Neural progenitor cell (in vitro differentiated cells): ENCODE measurements around the gene FATE1. TPM values are rescaled to one million over a fixed set of nuclear protein-coding genes. Genes with fewer than 3 reads are reported as not detected.
A peak's percentile ranks its signal among the peaks of the same experiment; 100 is the strongest.

ENCODE experiments used
- DNase-seq: peaks from one replicate; pipeline ENCODE4 v3.0.0-alpha.2; 2016; ENCODE audit warnings: low spot score
- H2AFZ ChIP-seq: fragments of 200-600 bp; sonication (generic); replicated peaks from 2 replicates; pipeline ENCODE4 v1.6.1; 2016; ENCODE audit warnings: antibody characterized with exemption
- H3F3A ChIP-seq: fragments of 200-600 bp; sonication (generic); 2 replicates; pipeline ENCODE4 v1.6.1; 2016; ENCODE audit warnings: antibody characterized with exemption, low read depth
- H3K27ac ChIP-seq: fragments of 200-600 bp; sonication (generic); 2 replicates; pipeline ENCODE4 v1.5.1; 2016; ENCODE audit warnings: mild to moderate bottlenecking
- H3K27me3 ChIP-seq: fragments of 200-600 bp; sonication (generic); 2 replicates; pipeline ENCODE4 v1.6.1; 2016; ENCODE audit warnings: mild to moderate bottlenecking, moderate library complexity
- H3K36me3 ChIP-seq: fragments of 200-600 bp; sonication (generic); 2 replicates; pipeline ENCODE4 v1.5.1; 2016
- H3K4me1 ChIP-seq: fragments of 200-600 bp; sonication (generic); 2 replicates; pipeline ENCODE4 v1.6.1; 2016; ENCODE audit warnings: mixed run types
- H3K4me2 ChIP-seq: fragments of 200-600 bp; sonication (generic); 2 replicates; pipeline ENCODE4 v1.6.1; 2016
- H3K4me3 ChIP-seq: fragments of 200-600 bp; sonication (generic); 2 replicates; pipeline ENCODE4 v1.5.1; 2016
- H3K79me2 ChIP-seq: fragments of 200-600 bp; sonication (generic); 2 replicates; pipeline ENCODE4 v1.6.1; 2016; ENCODE audit warnings: low read depth
- H3K9ac ChIP-seq: fragments of 200-600 bp; sonication (generic); 2 replicates; pipeline ENCODE4 v1.6.1; 2016
- H3K9me3 ChIP-seq: fragments of 200-600 bp; sonication (generic); 2 replicates; pipeline ENCODE4 v1.5.1; 2016; ENCODE audit warnings: low read depth
- H4K20me1 ChIP-seq: fragments of 200-600 bp; sonication (generic); 2 replicates; pipeline ENCODE4 v1.6.1; 2016; ENCODE audit warnings: low read depth
- H3K27ac Mint-ChIP-seq: 3 replicates; pipeline ENCODE4 v1.8.0; 2021; ENCODE audit warnings: mixed read lengths
- H3K27me3 Mint-ChIP-seq: 2 replicates; pipeline ENCODE4 v1.8.0; 2022; ENCODE audit warnings: low read depth, mild to moderate bottlenecking, inconsistent platforms, moderate library complexity, mixed read lengths; ENCODE audit not compliant: insufficient read depth
- H3K36me3 Mint-ChIP-seq: 3 replicates; pipeline ENCODE4 v1.8.0; 2021; ENCODE audit warnings: mixed read lengths
- H3K4me1 Mint-ChIP-seq: 3 replicates; pipeline ENCODE4 v1.8.0; 2021; ENCODE audit warnings: mixed read lengths
- H3K4me3 Mint-ChIP-seq: 3 replicates; pipeline ENCODE4 v1.8.0; 2021; ENCODE audit warnings: mild to moderate bottlenecking, moderate library complexity, mixed read lengths
- H3K9me3 Mint-ChIP-seq: 3 replicates; pipeline ENCODE4 v1.8.0; 2020; ENCODE audit warnings: mixed read lengths
- CTCF ChIP-seq: fragments of 200-600 bp; sonication (generic); IDR thresholded peaks from 2 replicates; pipeline ENCODE4 v1.5.1; 2017; ENCODE audit warnings: antibody characterized with exemption, mild to moderate bottlenecking
- EZH2 ChIP-seq: fragments of 200-600 bp; sonication (generic); IDR thresholded peaks from 2 replicates; pipeline ENCODE4 v1.6.1; 2017; ENCODE audit warnings: antibody characterized with exemption, mild to moderate bottlenecking, moderate library complexity
- EZH2phosphoT487 ChIP-seq: fragments of 200-600 bp; sonication (generic); IDR thresholded peaks from 2 replicates; pipeline ENCODE4 v1.6.1; 2017; ENCODE audit warnings: antibody characterized with exemption
- total RNA-seq: library from RNA; depleted of rRNA; stranded (reverse); fragments of >200 nt; gene quantifications from 2 replicates; pipeline ENCODE4 v1.2.3, GENCODE V29; 2015; ENCODE audit warnings: low replicate concordance

FATE1 gene
- total RNA-seq, 1 donor from 2014 or later = not detected

GRCh38 chrX:151679798-151680402 lies 35.9 kb upstream of the FATE1 start:
- no peak overlapping the region for H3K4me2 ChIP-seq
- no peaks in the 10 kb centered on the region for H4K20me1 ChIP-seq
- H3K9me3 ChIP-seq = peaks cover 3% of the 10 kb centered on the region
- H3K27ac ChIP-seq = no peak overlapping the region
- peaks cover 3% of the 10 kb centered on the region for H3K27me3 Mint-ChIP-seq
- H3K27me3 ChIP-seq = no peaks in the 10 kb centered on the region
- H3K9me3 Mint-ChIP-seq = peaks cover 5% of the 10 kb centered on the region
- H3K4me3 ChIP-seq = no peak overlapping the region
- no peak overlapping the region for H3K4me3 Mint-ChIP-seq
- no peak overlapping the region for H3K27ac Mint-ChIP-seq
- H3K4me1 ChIP-seq = no peaks in the 10 kb centered on the region
- H3K9ac ChIP-seq = no peak overlapping the region
- no peak for DNase-seq
- no peaks in the 10 kb centered on the region for H3K36me3 ChIP-seq
- no peaks in the 10 kb centered on the region for H3K4me1 Mint-ChIP-seq
- no peaks in the 10 kb centered on the region for H3F3A ChIP-seq
- H3K36me3 Mint-ChIP-seq = no peaks in the 10 kb centered on the region
- TF ChIP-seq EZH2phosphoT487 (no peak), CTCF (no peak), EZH2 (no peak)
- no peak overlapping the region for H2AFZ ChIP-seq
- no peaks in the 10 kb centered on the region for H3K79me2 ChIP-seq

GRCh38 chrX:151680805-151681204 lies 35.0 kb upstream of the FATE1 start:
- no peak overlapping the region for H3K9ac ChIP-seq
- no peaks in the 10 kb centered on the region for H3F3A ChIP-seq
- no peak for TF ChIP-seq EZH2
- TF ChIP-seq CTCF = peak; percentile 69
- TF ChIP-seq EZH2phosphoT487 = no peak
- no peaks in the 10 kb centered on the region for H3K36me3 ChIP-seq
- peak; percentile 71 for DNase-seq
- no peaks in the 10 kb centered on the region for H4K20me1 ChIP-seq
- H3K4me1 Mint-ChIP-seq = no peaks in the 10 kb centered on the region
- H3K27me3 ChIP-seq = no peaks in the 10 kb centered on the region
- H3K27me3 Mint-ChIP-seq = peaks cover 3% of the 10 kb centered on the region
- H3K4me3 ChIP-seq = no peak overlapping the region
- H3K4me2 ChIP-seq = no peak overlapping the region
- no peaks in the 10 kb centered on the region for H3K4me1 ChIP-seq
- H3K9me3 Mint-ChIP-seq = peaks cover 5% of the 10 kb centered on the region
- no peak overlapping the region for H3K27ac ChIP-seq
- no peak overlapping the region for H3K4me3 Mint-ChIP-seq
- no peak overlapping the region for H3K27ac Mint-ChIP-seq
- no peak overlapping the region for H2AFZ ChIP-seq
- no peaks in the 10 kb centered on the region for H3K36me3 Mint-ChIP-seq
- H3K9me3 ChIP-seq = peaks cover 3% of the 10 kb centered on the region
- H3K79me2 ChIP-seq = no peaks in the 10 kb centered on the region

- no peak overlapping the region for H3K4me3 ChIP-seq
- H3K27ac ChIP-seq = no peak overlapping the region
- TF ChIP-seq EZH2 (no peak), CTCF (no peak), EZH2phosphoT487 (no peak)
- no peak for DNase-seq
- H3K27me3 Mint-ChIP-seq = no peaks in the 10 kb centered on the region
- no peaks in the 10 kb centered on the region for H3K4me1 Mint-ChIP-seq
- no peak overlapping the region for H3K9ac ChIP-seq
- no peaks in the 10 kb centered on the region for H3K36me3 Mint-ChIP-seq
- no peak overlapping the region for H3K27ac Mint-ChIP-seq
- H3K4me3 Mint-ChIP-seq = no peak overlapping the region
- H3F3A ChIP-seq = no peaks in the 10 kb centered on the region
- no peaks in the 10 kb centered on the region for H3K36me3 ChIP-seq
- H3K9me3 Mint-ChIP-seq = no peaks in the 10 kb centered on the region
- H3K79me2 ChIP-seq = no peaks in the 10 kb centered on the region
- no peak overlapping the region for H2AFZ ChIP-seq
- H3K27me3 ChIP-seq = peaks cover 1% of the 10 kb centered on the region
- no peak overlapping the region for H3K4me2 ChIP-seq
- no peaks in the 10 kb centered on the region for H3K4me1 ChIP-seq
- no peaks in the 10 kb centered on the region for H3K9me3 ChIP-seq
- no peaks in the 10 kb centered on the region for H4K20me1 ChIP-seq
Observed at GRCh38 chrX:151687635-151688034, 28.2 kb upstream of the FATE1 start.
